HG03108 (cell line): ENCODE data around the gene CCDC117.
"Not testable (repeated sequence)": the region's sequence is repeated elsewhere in the genome, so short reads cannot be mapped to it uniquely, and the experiment has no call there.

ENCODE experiments used
- ATAC-seq: cut with Tn5 transposase; IDR thresholded peaks from one replicate; pipeline ENCODE4 v1.9.1; 2021; ENCODE audit warnings: moderate library complexity; ENCODE audit not compliant: unreplicated experiment

Gene CCDC117

GRCh38 chr22:28772633-28773460 is at the start of gene CCDC117:
Gene CCDC117, plus strand, starts transcription at chr22:28772695. Its CDS starts 155 bp downstream, at chr22:28772850.
- peak; percentile 83 for ATAC-seq

GRCh38 chr22:28728002-28728401 is 44.5 kb upstream of the CCDC117 start:
- no peak for ATAC-seq

- no peak for ATAC-seq
Observed at GRCh38 chr22:28728621-28729313, 43.7 kb upstream of the CCDC117 start.

GRCh38 chr22:28730179-28730578 is 42.3 kb upstream of the CCDC117 start:
- no peak for ATAC-seq

GRCh38 chr22:28734393-28734792 is 38.1 kb upstream of the CCDC117 start:
- no peak for ATAC-seq

GRCh38 chr22:28736301-28737155 is 36.0 kb upstream of the CCDC117 start:
- ATAC-seq = no peak

GRCh38 chr22:28737701-28738100 is 34.8 kb upstream of the CCDC117 start:
- no peak for ATAC-seq

GRCh38 chr22:28738876-28739275 is 33.6 kb upstream of the CCDC117 start:
- ATAC-seq = not testable (repeated sequence)

- ATAC-seq = no peak
Observed at GRCh38 chr22:28741200-28741784, 31.2 kb upstream of the CCDC117 start.

- ATAC-seq = peak; percentile 92
Observed at GRCh38 chr22:28741785-28742561, 30.5 kb upstream of the CCDC117 start, which contains the start of the genes CHEK2 and HSCB. Gene CHEK2, minus strand, starts transcription at chr22:28741820. Its CDS starts 7,099 bp downstream, at chr22:28734721. Gene HSCB, plus strand, starts transcription at chr22:28742039. Its CDS starts 57 bp downstream, at chr22:28742096.

- no peak for ATAC-seq
Observed at GRCh38 chr22:28742562-28742962, 29.9 kb upstream of the CCDC117 start.

GRCh38 chr22:28743852-28744251 is 28.6 kb upstream of the CCDC117 start:
- ATAC-seq = no peak

GRCh38 chr22:28750471-28750881 is 22.0 kb upstream of the CCDC117 start:
- ATAC-seq = no peak

- not testable (repeated sequence) for ATAC-seq
Observed at GRCh38 chr22:28754512-28754911, 18.0 kb upstream of the CCDC117 start.

- no peak for ATAC-seq
Observed at GRCh38 chr22:28759861-28760560, 12.5 kb upstream of the CCDC117 start.

GRCh38 chr22:28761449-28761755 is 11.1 kb upstream of the CCDC117 start:
- no peak for ATAC-seq

- not testable (repeated sequence) for ATAC-seq
Observed at GRCh38 chr22:28762000-28762399, 10.5 kb upstream of the CCDC117 start.

- ATAC-seq = no peak
Observed at GRCh38 chr22:28766628-28767027, 5.9 kb upstream of the CCDC117 start.

GRCh38 chr22:28768701-28769393 is 3.6 kb upstream of the CCDC117 start:
- no peak for ATAC-seq
